HG03432 (cell line): Measurements from ENCODE around the gene CRYBG2.
"Not testable (repeated sequence)": the region's sequence is repeated elsewhere in the genome, so short reads cannot be mapped to it uniquely, and the experiment has no call there.

Experiments used
- ATAC-seq: cut with Tn5 transposase; IDR thresholded peaks from one replicate; pipeline ENCODE4 v1.9.1; 2021; ENCODE audit warnings: mild to moderate bottlenecking, moderate library complexity; ENCODE audit not compliant: unreplicated experiment

The CRYBG2 gene

GRCh38 chr1:26350701-26351589 lies 3.0 kb downstream of the CRYBG2 start:
- no peak for ATAC-seq

DNA sequence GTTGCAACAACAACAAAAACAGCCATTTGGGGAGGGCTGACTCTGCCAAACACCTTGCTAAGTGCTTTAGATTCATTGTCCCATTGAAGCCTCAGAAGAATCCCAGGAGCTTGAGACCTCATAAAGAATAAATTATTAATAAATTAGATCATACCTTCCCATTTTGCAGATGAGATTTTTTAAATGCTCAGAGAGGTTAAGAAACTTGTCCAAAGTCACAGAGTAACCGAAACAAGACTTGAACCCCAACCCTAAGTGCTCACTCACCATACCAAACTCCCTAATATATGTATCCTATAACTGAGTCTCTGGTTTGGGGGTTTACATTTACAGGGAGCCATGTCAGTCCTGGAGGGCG lies 3.6 kb downstream of the CRYBG2 start:
- no peak for ATAC-seq

- no peak for ATAC-seq
Observed at GRCh38 chr1:26349877-26350244, 4.1 kb downstream of the CRYBG2 start.

DNA sequence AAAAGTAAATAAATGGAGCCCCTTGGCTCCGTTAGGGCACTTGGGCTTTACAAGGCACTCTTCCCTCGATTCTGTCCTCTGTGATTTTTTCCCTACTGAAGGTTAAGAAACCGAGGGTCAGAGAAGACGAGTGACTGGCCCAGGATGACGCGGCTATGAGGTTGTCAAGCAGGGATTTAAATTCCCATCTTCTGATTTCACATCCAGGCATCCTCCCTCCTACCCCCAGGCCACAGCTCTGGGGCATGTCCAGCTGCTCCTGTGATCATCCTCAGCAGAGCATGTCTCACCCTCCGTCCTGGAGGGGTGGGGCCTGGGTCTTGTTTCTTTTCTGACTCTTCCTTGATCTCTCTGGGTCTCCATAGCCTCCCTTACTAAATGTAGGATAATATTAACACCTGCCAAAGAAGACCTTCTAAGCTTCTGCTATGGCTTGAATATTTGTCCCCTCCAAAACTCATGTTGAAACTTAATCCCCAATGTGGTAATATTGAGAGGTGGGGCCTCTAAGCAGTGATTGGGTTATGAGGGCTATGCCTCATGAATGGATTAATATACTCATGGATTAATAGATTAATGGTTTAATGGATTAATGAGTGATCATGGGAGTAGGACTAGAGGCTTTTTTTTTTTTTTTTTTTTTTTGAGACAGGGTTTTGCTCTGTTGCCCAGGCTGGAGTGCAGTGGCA lies 4.6 kb downstream of the CRYBG2 start:
- ATAC-seq: no peak

DNA sequence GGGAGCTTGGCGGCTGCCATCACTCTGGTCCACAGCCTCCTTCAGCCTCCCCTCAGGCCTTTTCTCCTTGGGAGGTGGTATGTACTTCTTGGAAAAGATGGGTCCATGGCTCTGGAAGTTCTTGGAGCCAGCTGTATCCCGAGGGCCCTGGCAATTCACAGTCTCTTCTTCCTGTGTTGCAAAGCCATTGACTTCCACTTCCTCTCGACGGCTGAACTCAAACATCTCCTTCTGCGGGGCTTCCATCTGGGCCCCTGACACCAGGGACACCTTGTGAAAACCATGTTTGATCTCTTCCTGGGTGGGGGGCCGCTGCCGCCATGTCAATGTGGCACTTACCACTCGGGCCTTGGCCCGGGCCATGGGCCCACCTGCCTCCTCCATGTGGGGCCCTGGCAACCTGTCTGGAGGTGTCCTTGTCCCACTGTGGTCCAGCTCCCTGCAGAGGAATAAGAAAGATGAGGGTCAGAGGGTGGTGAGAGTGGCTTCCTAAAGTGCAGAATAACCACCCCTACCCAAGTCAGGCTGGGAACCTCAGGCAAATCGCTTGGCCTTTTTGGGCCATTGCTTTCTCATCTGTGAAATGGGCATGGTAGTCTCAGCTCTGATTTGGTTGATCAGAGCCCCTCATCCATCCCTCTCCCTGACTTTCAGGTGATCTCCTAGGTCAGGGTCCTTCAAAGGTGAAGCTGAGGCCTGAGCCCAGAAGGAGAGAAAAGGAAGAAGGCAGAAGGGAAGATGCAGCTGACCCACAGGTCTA lies 7.5 kb downstream of the CRYBG2 start:
- no peak for ATAC-seq

GRCh38 chr1:26345718-26346117 lies 8.2 kb downstream of the CRYBG2 start:
- ATAC-seq: no peak

GRCh38 chr1:26344147-26344920 lies 9.6 kb downstream of the CRYBG2 start:
- ATAC-seq: no peak

- ATAC-seq: no peak
Observed at GRCh38 chr1:26340047-26340481, 13.9 kb downstream of the CRYBG2 start.

GRCh38 chr1:26338670-26339069 lies 15.3 kb downstream of the CRYBG2 start:
- no peak for ATAC-seq

DNA sequence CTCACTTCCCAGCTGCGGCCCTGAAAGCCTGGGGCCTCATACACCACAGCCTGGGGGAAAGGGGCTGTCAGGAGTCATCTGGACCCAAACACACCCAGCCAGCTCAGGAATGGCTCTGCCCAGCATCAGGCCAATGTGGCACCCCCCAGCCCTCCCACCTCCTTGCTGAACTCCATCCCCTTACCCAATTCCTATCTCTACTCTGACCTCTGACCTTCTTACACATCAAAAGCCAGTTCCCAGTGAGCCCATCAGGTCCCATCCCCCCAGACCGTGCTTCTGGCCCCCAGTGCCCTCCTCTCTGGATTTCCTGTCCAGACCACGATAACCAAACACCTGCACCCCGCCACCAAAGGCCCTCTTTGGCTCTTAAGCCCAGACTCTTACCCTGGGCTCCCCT lies 16.3 kb downstream of the CRYBG2 start:
- no peak for ATAC-seq

GRCh38 chr1:26337206-26337535 lies 16.8 kb downstream of the CRYBG2 start:
- no peak for ATAC-seq

GRCh38 chr1:26336477-26337205 lies 17.3 kb downstream of the CRYBG2 start:
- peak; percentile 66 for ATAC-seq

- ATAC-seq: no peak
Observed at GRCh38 chr1:26335774-26336476, 18.0 kb downstream of the CRYBG2 start.

GRCh38 chr1:26333312-26333711 lies 20.6 kb downstream of the CRYBG2 start:
- not testable (repeated sequence) for ATAC-seq

GRCh38 chr1:26330276-26330675 lies 23.7 kb downstream of the CRYBG2 start:
- no peak for ATAC-seq

DNA sequence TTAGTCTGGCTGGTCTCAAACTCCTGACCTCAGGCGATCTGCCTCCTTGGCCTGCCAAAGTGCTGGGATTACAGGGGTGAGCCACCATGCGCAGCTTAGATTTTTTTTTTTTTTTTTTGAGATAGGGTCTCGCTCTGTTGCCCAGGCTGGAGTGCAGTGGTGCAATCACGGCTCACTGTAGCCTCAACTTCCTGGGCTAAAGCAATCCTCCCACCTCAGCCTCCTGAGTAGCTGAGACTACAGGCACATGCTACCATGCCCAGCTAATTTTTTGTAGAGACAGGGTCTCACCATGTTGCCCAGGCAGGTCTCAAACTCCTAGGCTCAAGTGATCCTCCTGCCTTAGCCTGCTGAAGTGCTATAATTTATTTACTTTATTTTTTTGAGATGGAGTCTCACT lies 24.6 kb downstream of the CRYBG2 start:
- ATAC-seq: not testable (repeated sequence)

DNA sequence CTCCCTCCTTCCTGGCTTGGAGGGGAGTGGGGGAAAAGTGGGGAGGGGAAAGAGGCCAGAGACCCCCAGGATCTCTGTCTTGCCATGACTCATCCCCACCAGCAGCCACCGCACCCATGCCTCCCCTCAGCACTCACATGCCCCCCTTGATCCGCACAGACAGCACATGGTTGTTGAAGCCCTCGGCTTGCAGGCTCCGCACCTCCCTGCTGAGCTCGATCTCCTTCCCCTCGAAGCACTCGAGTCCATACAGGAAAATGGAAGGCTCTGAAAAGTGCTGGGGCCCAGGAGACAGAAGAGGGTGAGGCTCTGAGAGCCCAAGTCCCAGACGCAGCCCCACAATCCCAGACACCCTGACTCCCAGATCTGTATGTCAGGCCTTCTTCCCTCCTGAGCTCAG lies 25.3 kb downstream of the CRYBG2 start:
- no peak for ATAC-seq

DNA sequence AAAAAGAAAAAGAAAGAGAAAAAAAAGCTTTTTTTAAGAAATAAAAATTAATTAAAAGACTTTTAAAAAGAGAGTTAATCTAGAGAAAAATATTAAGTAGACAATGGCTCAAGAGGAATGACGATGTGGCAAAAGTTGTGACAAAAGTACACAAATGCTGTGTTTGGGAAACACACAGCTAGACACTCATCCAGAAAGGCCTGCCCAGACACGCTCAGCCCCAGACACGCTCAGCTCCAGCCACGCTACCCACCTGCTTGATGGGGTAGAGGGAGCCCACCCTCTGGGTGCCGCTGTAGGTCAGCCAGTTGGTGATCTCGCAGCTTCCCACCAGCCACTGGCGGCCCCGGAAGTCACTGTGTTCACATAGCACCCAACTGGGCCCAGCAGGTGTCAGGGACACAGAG lies 26.0 kb downstream of the CRYBG2 start:
- no peak for ATAC-seq

DNA sequence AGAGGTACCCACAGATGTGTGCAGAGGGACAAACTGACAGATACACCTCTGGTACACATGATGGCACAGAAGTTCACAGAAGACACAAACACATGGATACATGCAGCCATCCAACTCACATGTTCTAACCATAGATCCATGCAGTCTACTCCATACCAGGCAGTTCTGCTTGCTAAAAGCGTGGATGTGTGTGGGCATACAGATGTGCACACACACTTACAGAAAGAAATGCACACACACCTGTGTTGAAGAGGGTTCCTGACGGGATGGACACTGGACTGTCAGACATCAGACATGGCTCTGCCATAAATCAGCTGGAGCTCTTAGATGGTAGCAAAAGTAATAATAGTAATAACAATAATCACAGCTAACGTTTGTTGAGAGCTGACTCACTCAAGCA lies 29.4 kb downstream of the CRYBG2 start:
- ATAC-seq: no peak

- ATAC-seq: no peak
Observed at GRCh38 chr1:26323382-26323781, 30.5 kb downstream of the CRYBG2 start.
